ENCODE results near the gene DSPP.

The DSPP gene

DNA sequence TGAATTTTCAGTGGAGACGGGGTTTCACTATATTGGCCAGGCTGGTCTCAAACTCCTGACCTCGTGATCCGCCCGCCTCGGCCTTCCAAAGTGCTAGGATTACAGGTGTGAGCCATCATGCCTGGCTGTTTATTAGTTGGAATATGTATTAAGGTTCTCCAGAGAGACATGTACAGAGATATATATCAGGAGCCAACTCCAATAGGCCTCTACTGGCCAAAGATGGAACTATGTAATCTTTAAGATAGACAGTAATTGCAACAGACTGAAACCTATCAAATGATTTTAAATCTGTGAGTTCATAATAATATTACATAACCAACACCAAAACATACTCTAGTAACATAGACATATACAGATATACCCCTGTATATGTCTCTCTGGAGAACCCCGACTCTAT, 36.0 kb downstream of the DSPP start:
- DNase-seq (ENCODE audit: low read depth): no peak
- TF ChIP-seq, protein P1, sequence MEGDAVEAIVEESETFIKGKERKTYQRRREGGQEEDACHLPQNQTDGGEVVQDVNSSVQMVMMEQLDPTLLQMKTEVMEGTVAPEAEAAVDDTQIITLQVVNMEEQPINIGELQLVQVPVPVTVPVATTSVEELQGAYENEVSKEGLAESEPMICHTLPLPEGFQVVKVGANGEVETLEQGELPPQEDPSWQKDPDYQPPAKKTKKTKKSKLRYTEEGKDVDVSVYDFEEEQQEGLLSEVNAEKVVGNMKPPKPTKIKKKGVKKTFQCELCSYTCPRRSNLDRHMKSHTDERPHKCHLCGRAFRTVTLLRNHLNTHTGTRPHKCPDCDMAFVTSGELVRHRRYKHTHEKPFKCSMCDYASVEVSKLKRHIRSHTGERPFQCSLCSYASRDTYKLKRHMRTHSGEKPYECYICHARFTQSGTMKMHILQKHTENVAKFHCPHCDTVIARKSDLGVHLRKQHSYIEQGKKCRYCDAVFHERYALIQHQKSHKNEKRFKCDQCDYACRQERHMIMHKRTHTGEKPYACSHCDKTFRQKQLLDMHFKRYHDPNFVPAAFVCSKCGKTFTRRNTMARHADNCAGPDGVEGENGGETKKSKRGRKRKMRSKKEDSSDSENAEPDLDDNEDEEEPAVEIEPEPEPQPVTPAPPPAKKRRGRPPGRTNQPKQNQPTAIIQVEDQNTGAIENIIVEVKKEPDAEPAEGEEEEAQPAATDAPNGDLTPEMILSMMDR (conservative IDR thresholded peaks at IDR 0.05; ENCODE audit: control insufficient read depth, insufficient read depth, low read depth, low read length): peak; percentile 20
- H3K4me3 ChIP-seq (ENCODE audit: control insufficient read depth, low read depth, low read length): no peak overlapping the region

DNA sequence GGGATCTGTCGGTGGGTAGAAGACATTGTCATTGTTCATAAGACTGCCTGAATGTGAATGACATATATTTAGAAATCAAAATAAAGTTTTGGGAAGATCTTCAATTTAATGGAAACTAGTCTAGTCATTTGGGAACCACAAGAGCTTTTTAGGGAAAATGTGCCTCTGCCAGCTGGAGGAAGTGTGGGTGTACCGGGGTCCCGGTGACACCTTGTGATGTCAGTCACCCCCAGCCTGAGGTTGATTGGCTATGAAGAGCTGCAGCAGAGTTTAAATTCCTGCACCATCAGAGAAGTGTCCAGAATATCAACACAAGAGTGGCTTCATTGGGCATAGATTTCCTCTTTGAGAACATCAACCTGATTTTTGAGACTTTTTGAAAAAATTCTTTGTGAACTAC, 41.7 kb downstream of the DSPP start, which contains the start of gene DMP1:
Gene DMP1 (plus strand): TSS at position 301 of the 400 bp plus-strand sequence. CDS start 6,213 bp downstream, outside the sequence.
- DNase-seq (ENCODE audit: low read depth): no peak
- H3K4me3 ChIP-seq (ENCODE audit: control insufficient read depth, low read depth, low read length): no peak within 1 kb of the TSS
- TF ChIP-seq, protein P1 (conservative IDR thresholded peaks at IDR 0.05; ENCODE audit: control insufficient read depth, insufficient read depth, low read depth, low read length): no peak

DNA sequence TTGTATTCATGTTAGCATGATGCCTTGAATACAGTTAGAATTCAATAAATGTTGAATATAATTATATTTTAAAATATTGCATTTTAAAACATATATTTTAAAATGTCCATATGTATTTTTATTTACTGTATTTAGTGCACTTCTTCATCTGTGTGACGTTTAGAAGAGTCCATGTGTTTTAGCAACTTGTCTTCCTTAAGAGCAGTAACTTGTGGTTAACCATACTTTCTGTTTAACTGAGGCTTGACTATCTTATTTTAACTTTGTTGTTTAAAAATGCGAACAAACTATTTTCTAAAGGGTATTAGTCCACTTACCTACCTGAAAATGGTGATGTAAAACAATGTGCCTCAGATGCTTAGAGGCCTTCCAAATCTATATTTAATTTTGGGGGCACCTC, 42.6 kb downstream of the DSPP start:
- no peak for DNase-seq (ENCODE audit: low read depth)
- TF ChIP-seq, protein P1 (conservative IDR thresholded peaks at IDR 0.05; ENCODE audit: control insufficient read depth, insufficient read depth, low read depth, low read length): no peak
- H3K4me3 ChIP-seq (ENCODE audit: control insufficient read depth, low read depth, low read length): no peak overlapping the region

DNA sequence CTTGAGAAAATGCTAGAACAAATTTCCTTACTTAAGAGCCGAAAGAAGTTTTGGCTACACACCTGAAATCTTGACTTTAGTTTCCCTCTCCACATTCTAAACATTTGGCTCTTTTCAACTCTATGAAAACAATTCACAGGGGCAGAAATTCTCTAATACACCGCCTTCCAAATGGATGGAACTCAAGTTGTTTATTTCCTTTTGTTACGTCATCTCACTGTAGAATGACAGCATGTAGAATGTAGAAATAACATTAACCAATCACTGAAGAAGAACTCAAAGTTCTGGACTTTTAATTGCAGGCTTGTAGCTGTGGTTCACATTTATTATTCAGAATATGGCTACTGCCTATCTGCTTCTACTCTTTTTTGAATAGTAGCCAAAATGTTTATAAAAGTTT, 43.6 kb downstream of the DSPP start:
- no peak overlapping the region for H3K4me3 ChIP-seq (ENCODE audit: control insufficient read depth, low read depth, low read length)
- TF ChIP-seq, protein P1 (conservative IDR thresholded peaks at IDR 0.05; ENCODE audit: control insufficient read depth, insufficient read depth, low read depth, low read length): no peak
- DNase-seq (ENCODE audit: low read depth): peak; percentile 6

DNA sequence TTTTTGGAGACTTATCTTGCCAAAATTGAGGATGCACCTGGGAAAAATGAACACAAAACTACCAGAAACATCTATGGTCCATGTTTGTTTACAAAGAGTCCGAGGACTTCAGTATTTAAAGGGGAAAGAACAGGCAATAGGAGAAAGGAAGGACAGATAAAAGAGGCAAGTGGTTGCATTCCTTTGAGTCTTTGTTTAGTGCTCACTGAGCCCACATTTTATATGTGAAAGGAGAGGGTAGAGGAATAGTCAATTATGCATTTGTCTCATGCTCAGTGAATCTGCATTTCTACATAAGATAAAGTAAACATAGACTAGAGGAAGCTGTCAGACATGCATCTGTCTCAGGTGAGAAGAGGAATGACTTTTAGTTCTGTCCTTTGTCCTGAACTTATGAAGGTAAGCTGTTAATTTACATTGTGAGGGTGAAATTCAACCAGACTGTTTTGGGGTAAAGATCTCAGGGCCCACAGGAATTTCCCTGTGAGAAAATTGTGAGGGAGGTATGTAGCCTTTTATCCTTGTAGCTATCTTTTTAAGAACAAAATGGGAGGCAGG, 46.2 kb downstream of the DSPP start:
- no peak for DNase-seq (ENCODE audit: low read depth)
- TF ChIP-seq, protein P1 (conservative IDR thresholded peaks at IDR 0.05; ENCODE audit: control insufficient read depth, insufficient read depth, low read depth, low read length): no peak
- H3K4me3 ChIP-seq (ENCODE audit: control insufficient read depth, low read depth, low read length): no peak overlapping the region

DNA sequence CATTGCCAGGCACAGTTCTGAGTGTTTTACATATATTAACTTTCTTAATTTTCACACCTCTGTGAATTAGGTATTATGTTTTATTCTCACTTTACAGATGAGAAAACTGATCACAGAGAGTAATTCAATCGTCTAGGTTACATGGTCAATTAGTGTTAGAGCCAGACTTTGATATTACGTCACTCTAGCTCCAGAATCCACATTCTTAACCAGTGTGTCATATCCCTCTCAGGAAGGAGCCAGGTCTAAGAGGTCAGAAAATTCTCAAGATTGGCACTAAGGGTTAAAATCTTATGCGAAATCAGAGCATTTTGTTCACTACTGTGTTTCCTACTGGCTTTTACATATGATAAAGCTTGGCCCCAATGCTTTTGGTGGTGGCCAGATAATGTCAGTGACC, 49.2 kb downstream of the DSPP start:
- peak; percentile 71 for DNase-seq (ENCODE audit: low read depth)
- TF ChIP-seq, protein P1 (conservative IDR thresholded peaks at IDR 0.05; ENCODE audit: control insufficient read depth, insufficient read depth, low read depth, low read length): no peak
- H3K4me3 ChIP-seq (ENCODE audit: control insufficient read depth, low read depth, low read length): no peak overlapping the region
